ENCODE data around the gene NR4A2. TPM values are rescaled to one million over a fixed set of nuclear protein-coding genes. Genes with fewer than 3 reads are reported as not detected.
A peak's percentile ranks its signal among the peaks of the same experiment; 100 is the strongest.

The NR4A2 gene
- total RNA-seq, 1 experiment from 2014 or later: 12.0 TPM

DNA sequence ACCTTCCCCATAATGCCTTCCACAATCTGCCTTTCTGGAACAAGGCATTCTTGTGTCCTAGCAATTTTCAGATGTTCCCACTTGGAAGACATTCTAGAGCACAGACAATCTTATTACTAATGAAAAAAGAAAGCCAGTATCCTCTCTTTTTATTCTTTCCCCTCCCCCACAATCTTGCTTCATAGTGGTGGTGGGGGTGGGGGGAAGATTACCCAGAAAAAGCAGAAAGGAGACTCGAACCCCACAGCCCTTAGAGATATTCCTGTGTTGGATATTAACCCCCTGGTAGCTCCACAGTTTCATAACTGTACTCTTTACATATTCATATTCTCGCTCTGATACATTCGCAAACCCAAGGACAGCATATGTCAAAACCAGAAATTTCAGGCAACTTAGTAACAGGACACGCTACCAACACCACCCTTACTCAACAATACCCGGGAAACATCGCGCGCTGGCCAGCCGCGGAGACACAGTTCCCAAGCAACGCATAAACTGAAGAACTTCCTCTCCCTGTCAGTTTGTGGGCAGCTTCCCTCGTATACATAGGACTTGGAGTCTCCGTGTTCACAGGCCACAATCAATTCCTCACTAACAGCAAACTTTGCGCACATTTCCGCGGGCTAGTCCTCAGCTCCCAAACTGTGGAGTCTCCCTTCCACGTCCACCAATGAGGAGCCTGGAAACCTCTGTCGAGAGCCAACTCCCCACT is 793 bp downstream of the NR4A2 start:
- peak overlapping the region; percentile 97 for H3K27ac ChIP-seq (ENCODE audit: low read length)
- H3K9me2 ChIP-seq (replicated peaks; ENCODE audit: low read length): no peaks in the 10 kb centered on the region
- DNase-seq (peak; percentile 69), ATAC-seq (peak; percentile 28)
- H3F3A ChIP-seq (ENCODE audit: low read length, unreplicated experiment): no peaks in the 10 kb centered on the region
- H3K36me3 ChIP-seq (ENCODE audit: low read depth, low read length): no peaks in the 10 kb centered on the region
- peak overlapping the region; percentile 95 for H3K4me3 ChIP-seq (ENCODE audit: low read length)
- H4K20me1 ChIP-seq (ENCODE audit: low read length): peaks cover 25% of the 10 kb centered on the region
- intact Hi-C loops (cut with micrococcal nuclease): loop anchor here (1.0 to 5.0 kb wide), 4 partner anchors 10 to 274 kb away; no protein-coding TSS in a partner anchor
- peaks cover 14% of the 10 kb centered on the region; the same call in 1 of the 2 replicates for H3K4me1 ChIP-seq (ENCODE audit: insufficient read depth, low read length)
- ChIA-PET POLR2A (ENCODE audit: unreplicated experiment) (interaction anchor here (0.6 kb wide), 1 partner anchor 10 kb away, joined by 24 read pairs; no protein-coding TSS in a partner anchor), CTCF (no interaction called here)
- H3K9me3 ChIP-seq (ENCODE audit: low read length): no peaks in the 10 kb centered on the region
- TF ChIP-seq EZH2 (IDR thresholded peaks at IDR 0.05; ENCODE audit: low read length, unreplicated experiment) (no peak), CTCF (conservative IDR thresholded peaks at IDR 0.05; ENCODE audit: low read depth, low read length) (no peak), EZH2phosphoT487 (IDR thresholded peaks at IDR 0.05; ENCODE audit: borderline replicate concordance, low read length) (no peak)
- H3K79me2 ChIP-seq (ENCODE audit: low read length): no peaks in the 10 kb centered on the region
- H3K9ac ChIP-seq (ENCODE audit: low read length): peak overlapping the region; percentile 99
- no peaks in the 10 kb centered on the region for H3K27me3 ChIP-seq (ENCODE audit: low read length)
- peak overlapping the region; percentile 99 for H3K4me2 ChIP-seq (ENCODE audit: low read length)
- peak overlapping the region; percentile 84 for H2AFZ ChIP-seq (ENCODE audit: low read length)
- TSS peak; percentile 40 for BruUV-seq (replicated peaks)

DNA sequence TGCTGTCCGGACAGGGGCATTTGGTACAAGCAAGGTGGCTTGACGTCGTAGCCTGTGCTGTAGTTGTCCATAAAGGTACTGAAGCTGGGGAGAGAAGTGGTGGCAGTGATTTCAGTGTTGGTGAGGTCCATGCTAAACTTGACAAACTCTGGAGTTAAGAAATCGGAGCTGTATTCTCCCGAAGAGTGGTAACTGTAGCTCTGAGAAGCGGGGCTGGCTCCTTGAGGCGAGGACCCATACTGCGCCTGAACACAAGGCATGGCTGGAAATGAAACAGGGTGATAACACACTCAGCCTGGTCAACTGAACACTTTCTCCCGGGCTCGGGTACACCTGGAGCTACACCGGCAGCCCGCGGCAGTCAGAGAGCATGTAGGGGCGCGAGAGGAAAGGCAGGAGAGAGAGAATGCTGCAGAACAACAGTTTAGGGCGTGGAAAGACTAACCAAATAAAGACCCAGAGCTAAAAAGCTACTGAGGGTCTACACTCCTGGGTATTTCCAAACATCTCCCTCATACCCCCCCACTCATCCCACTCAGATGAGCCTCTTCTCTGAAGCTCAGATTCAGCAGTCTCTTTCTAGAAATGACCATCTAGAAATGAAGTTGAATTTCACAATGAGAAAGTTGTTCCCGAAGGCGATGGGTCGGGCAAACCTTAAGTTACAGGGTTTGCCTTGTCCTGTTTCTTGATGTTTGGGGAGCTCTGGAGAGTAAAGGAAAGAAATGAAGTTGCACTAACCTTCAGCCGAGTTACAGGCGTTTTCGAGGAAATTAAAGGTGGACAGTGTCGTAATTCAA is 2.4 kb downstream of the NR4A2 start:
- Histone ChIP-seq H2AFZ (ENCODE audit: low read length) (no peak overlapping the region), H3K9me2 (replicated peaks; ENCODE audit: low read length) (no peaks in the 10 kb centered on the region), H3K9ac (ENCODE audit: low read length) (no peak overlapping the region), H4K20me1 (ENCODE audit: low read length) (peaks cover 25% of the 10 kb centered on the region), H3K36me3 (ENCODE audit: low read depth, low read length) (no peaks in the 10 kb centered on the region), H3K4me2 (ENCODE audit: low read length) (no peak overlapping the region), H3K4me1 (ENCODE audit: insufficient read depth, low read length) (peaks cover 6% of the 10 kb centered on the region; the same call in 1 of the 2 replicates), H3K79me2 (ENCODE audit: low read length) (no peaks in the 10 kb centered on the region), H3K9me3 (ENCODE audit: low read length) (no peaks in the 10 kb centered on the region), H3K4me3 (ENCODE audit: low read length) (no peak overlapping the region), H3K27me3 (ENCODE audit: low read length) (no peaks in the 10 kb centered on the region), H3K27ac (ENCODE audit: low read length) (no peak overlapping the region), H3F3A (ENCODE audit: low read length, unreplicated experiment) (no peaks in the 10 kb centered on the region)
- BruUV-seq (replicated peaks): no TSS peak
- ATAC-seq (no peak), DNase-seq (no peak)
- TF ChIP-seq EZH2phosphoT487 (IDR thresholded peaks at IDR 0.05; ENCODE audit: borderline replicate concordance, low read length): no peak
- no peak for TF ChIP-seq CTCF (conservative IDR thresholded peaks at IDR 0.05; ENCODE audit: low read depth, low read length)
- TF ChIP-seq EZH2 (IDR thresholded peaks at IDR 0.05; ENCODE audit: low read length, unreplicated experiment): no peak
- ChIA-PET CTCF (no interaction called here), POLR2A (ENCODE audit: unreplicated experiment) (no interaction called here)
- intact Hi-C loops (cut with micrococcal nuclease): loop anchor here (5.0 kb wide), 1 partner anchor 273 kb away; no protein-coding TSS in a partner anchor

Measured in PC-3 (cell line).